Sigmoid colon (tissue), 7 donors: ENCODE measurements around the gene NRL. TPM values are rescaled to one million over a fixed set of nuclear protein-coding genes. Genes with fewer than 3 reads are reported as not detected.

Experiments
- DNase-seq: peaks from one replicate; pipeline ENCODE4 v3.0.0-alpha.2; 2019
- H3K27ac ChIP-seq, 4 donors: fragments of 200-600 bp; sonication (generic); one replicate each; pipeline ENCODE4 v1.5.1; 2016 to 2019; ENCODE audit warnings: mild to moderate bottlenecking in 1 of 4
- H3K27me3 ChIP-seq, 3 donors: fragments of 200-600 bp; sonication (generic); one replicate each; pipeline ENCODE4 v1.5.1; 2019; ENCODE audit warnings: mild to moderate bottlenecking in 1 of 3
- H3K36me3 ChIP-seq, 4 donors: fragments of 200-600 bp; sonication (generic); one replicate each; pipeline ENCODE4 v1.5.1; 2016 to 2019
- H3K4me1 ChIP-seq, 4 donors: fragments of 200-600 bp; sonication (generic); one replicate each; pipeline ENCODE4 v1.5.1; 2017 to 2019
- H3K4me3 ChIP-seq, 4 donors: fragments of 200-600 bp; sonication (generic); one replicate each; pipeline ENCODE4 v1.5.1; 2017 to 2019; ENCODE audit warnings: mild to moderate bottlenecking in 2 of 4, moderate library complexity in 1 of 4
- H3K9me3 ChIP-seq, 4 donors: fragments of 200-600 bp in 3 of 4; sonication (generic) in 3 of 4; one replicate each; pipeline versions ENCODE4 v1.5.1 to v1.6.1; 2013 to 2019
- EP300 ChIP-seq, 4 donors: sonication (generic); formaldehyde crosslinking; IDR thresholded peaks; one replicate each; pipeline ENCODE4 v1.6.1; 2017; ENCODE audit warnings: antibody characterized with exemption in 4 of 4
- POLR2A ChIP-seq, 2 donors: fragments of 450-650 bp; IDR thresholded peaks; one replicate each; pipeline ENCODE4 v1.6.1; 2016; ENCODE audit warnings: antibody characterized with exemption in 2 of 2, mild to moderate bottlenecking in 2 of 2, moderate library complexity in 2 of 2
- POLR2AphosphoS5 ChIP-seq, 4 donors: sonication (generic); formaldehyde crosslinking; IDR thresholded peaks; one replicate each; pipeline ENCODE4 v1.6.1; 2017; ENCODE audit warnings: antibody characterized with exemption in 4 of 4
- WGBS, 2 donors: extraction: QIAGEN DNeasy Blood & Tissue Kit; methylation state at CpG; one replicate each; pipeline ENCODE4 v1.1.7; 2013; 5-methylcytosine and 5-hydroxymethylcytosine counted together
- intact Hi-C: fragments of 100-400 bp; cut with DNase I; formaldehyde crosslinking; loops from one replicate; pipeline ENCODE4 v1.15.1; 2023
- polyA plus RNA-seq, 3 donors: library from polyadenylated mRNA; stranded (reverse); fragments of 200-250 nt; gene quantifications; one replicate each; pipeline ENCODE4 v1.2.3, GENCODE V29; 2013
- total RNA-seq, 4 donors: library from RNA; depleted of rRNA; stranded (reverse); fragments of >200 nt; gene quantifications; one replicate each; pipeline ENCODE4 v1.1.0, GENCODE V29; 2016
- TF ChIP-seq, protein P1 (sequence below), 4 experiments: fragments of 450-650 bp in 3 of 4; fragments of 200-600 bp in 1 of 4; IDR thresholded peaks; one replicate each; pipeline ENCODE4 v1.5.1; 2016 to 2019; ENCODE audit warnings: antibody characterized with exemption in 4 of 4, mild to moderate bottlenecking in 3 of 4, moderate library complexity in 2 of 4
- donor health status: healthy with polysubstance abuse.
- donor health status: Bipolar disorder and iron deficiency.
- donor health status: healthy.

The NRL gene
- total and polyA plus RNA-seq, 7 donors = 0.71 to 2.9 (median 1.8) TPM

DNA sequence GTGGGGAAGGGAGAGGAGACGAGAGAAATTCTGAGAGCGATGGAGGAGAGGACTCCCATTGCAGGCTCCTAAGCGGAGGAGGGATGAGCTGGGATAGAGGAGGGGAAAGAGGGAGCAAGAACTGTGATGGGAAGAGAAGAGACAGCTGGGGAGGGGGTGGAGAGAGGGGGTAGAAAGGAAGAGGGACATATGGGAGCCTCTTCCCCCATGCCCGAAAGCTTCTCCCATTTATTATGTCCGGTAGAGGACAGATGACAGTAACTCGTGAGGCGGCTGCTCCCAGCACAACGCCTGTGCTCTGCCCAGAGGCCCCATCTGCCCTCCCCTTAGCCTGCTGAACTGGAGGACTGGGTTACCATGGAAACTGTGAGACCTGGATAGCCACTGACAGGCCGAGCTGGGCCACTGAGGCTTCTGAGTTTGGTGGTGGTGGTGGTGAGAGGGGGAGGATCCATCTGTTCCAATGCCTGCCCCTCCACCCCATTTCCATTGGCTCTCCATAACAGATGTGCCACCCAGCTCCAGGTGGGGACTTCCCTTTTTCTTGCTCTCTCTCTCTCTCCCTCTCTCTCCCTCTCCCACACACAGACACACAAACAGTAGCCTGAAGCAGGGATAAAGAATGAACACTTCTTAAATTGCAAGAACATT, 35.1 kb downstream of the NRL start:
- intact Hi-C loops = no loop called here
- Histone ChIP-seq H3K9me3 (no peaks in the 10 kb centered on the region), H3K4me1 (peaks cover 0 to 13% (median 2%) of the 10 kb centered on the region in 4 donors), H3K27ac (no peak overlapping the region), H3K4me3 (no peak overlapping the region), H3K36me3 (no peaks in the 10 kb centered on the region), H3K27me3 (no peaks in the 10 kb centered on the region)
- WGBS, 2 donors = 89 to 93% methylated on average over 9 of the region's 9 CpGs
- TF ChIP-seq EP300 (IDR thresholded peaks at IDR 0.05) = no peak
- no peak for TF ChIP-seq POLR2A (IDR thresholded peaks at IDR 0.05)
- TF ChIP-seq, protein P1, sequence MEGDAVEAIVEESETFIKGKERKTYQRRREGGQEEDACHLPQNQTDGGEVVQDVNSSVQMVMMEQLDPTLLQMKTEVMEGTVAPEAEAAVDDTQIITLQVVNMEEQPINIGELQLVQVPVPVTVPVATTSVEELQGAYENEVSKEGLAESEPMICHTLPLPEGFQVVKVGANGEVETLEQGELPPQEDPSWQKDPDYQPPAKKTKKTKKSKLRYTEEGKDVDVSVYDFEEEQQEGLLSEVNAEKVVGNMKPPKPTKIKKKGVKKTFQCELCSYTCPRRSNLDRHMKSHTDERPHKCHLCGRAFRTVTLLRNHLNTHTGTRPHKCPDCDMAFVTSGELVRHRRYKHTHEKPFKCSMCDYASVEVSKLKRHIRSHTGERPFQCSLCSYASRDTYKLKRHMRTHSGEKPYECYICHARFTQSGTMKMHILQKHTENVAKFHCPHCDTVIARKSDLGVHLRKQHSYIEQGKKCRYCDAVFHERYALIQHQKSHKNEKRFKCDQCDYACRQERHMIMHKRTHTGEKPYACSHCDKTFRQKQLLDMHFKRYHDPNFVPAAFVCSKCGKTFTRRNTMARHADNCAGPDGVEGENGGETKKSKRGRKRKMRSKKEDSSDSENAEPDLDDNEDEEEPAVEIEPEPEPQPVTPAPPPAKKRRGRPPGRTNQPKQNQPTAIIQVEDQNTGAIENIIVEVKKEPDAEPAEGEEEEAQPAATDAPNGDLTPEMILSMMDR (IDR thresholded peaks at IDR 0.05) = no peak
- no peak for TF ChIP-seq POLR2AphosphoS5 (IDR thresholded peaks at IDR 0.05)
- DNase-seq = no peak

DNA sequence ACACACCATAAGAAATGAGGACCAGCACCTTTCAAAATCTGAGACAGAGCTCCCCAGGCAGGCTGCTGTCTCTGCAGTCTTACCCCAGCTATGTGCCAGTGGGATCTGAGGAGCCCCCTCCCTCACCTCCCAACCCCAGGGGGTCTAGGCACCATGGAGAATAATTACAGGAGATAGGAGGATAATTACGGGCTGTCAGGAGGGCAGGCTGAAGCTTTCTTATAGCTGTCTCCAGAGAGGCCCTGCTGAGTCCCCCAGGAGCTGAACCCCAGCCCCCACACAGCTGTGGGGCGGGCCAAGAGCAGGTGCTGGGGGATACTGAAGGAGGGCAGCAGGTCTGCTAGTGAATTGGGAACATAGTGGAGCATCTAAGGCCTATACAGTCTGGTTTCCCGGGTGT, 36.6 kb downstream of the NRL start:
- Histone ChIP-seq H3K27ac (no peak overlapping the region), H3K4me1 (peaks cover 0 to 13% (median 2%) of the 10 kb centered on the region in 4 donors), H3K27me3 (peaks cover 0 to 7% (median 0%) of the 10 kb centered on the region in 3 donors), H3K4me3 (no peak overlapping the region), H3K36me3 (no peaks in the 10 kb centered on the region), H3K9me3 (no peaks in the 10 kb centered on the region)
- intact Hi-C loops = no loop called here
- no peak for TF ChIP-seq EP300 (IDR thresholded peaks at IDR 0.05)
- TF ChIP-seq POLR2AphosphoS5 (IDR thresholded peaks at IDR 0.05) = no peak
- no peak for TF ChIP-seq POLR2A (IDR thresholded peaks at IDR 0.05)
- TF ChIP-seq, protein P1 (IDR thresholded peaks at IDR 0.05) = no peak
- DNase-seq = no peak
- 81 to 83% methylated on average over 3 of the region's 3 CpGs for WGBS, 2 donors

DNA sequence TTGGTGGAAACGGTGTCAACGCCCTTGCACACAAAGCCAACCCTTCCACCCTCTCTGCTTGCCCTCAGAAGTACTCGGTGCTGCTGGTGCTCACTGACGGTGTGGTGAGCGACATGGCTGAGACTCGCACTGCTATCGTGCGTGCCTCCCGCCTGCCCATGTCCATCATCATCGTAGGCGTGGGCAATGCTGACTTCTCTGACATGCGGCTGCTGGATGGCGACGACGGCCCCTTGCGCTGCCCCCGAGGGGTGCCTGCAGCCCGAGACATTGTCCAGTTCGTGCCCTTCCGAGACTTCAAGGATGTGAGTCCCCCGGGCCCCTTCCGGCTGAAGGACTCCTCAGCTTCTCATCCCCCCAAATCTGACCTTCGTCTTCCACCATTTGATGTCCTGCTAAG, 37.7 kb downstream of the NRL start:
- WGBS, 2 donors = 95% methylated on average over 23 of the region's 23 CpGs
- Histone ChIP-seq H3K27ac (no peak overlapping the region), H3K9me3 (no peaks in the 10 kb centered on the region), H3K36me3 (no peaks in the 10 kb centered on the region), H3K4me1 (peaks cover 0 to 20% (median 9%) of the 10 kb centered on the region in 4 donors), H3K27me3 (peaks cover 0 to 16% (median 0%) of the 10 kb centered on the region in 3 donors), H3K4me3 (no peak overlapping the region)
- TF ChIP-seq POLR2AphosphoS5 (IDR thresholded peaks at IDR 0.05) (no peak), POLR2A (IDR thresholded peaks at IDR 0.05) (no peak), EP300 (IDR thresholded peaks at IDR 0.05) (no peak)
- TF ChIP-seq, protein P1 (IDR thresholded peaks at IDR 0.05) = no peak
- DNase-seq = no peak
- intact Hi-C loops = no loop called here

DNA sequence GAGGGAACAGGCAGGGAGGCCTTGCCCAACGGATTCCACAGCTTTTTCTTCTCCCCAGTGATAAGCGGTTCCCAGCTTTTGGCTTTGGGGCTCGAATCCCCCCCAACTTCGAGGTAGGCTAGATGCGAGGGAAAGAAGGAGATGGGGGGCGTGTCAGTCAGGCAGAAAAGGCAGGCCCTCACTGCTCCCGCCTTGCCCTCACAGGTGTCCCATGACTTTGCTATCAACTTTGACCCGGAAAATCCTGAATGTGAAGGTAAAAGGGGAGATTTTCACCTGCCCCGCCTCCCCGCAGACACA, 38.5 kb downstream of the NRL start:
- 88 to 91% methylated on average over 10 of the region's 10 CpGs for WGBS, 2 donors
- Histone ChIP-seq H3K4me1 (peaks cover 0 to 23% (median 15%) of the 10 kb centered on the region in 4 donors), H3K36me3 (no peaks in the 10 kb centered on the region), H3K27ac (no peak overlapping the region), H3K9me3 (no peaks in the 10 kb centered on the region), H3K4me3 (no peak overlapping the region), H3K27me3 (peaks cover 0 to 16% (median 0%) of the 10 kb centered on the region in 3 donors)
- no peak for TF ChIP-seq EP300 (IDR thresholded peaks at IDR 0.05)
- TF ChIP-seq POLR2AphosphoS5 (IDR thresholded peaks at IDR 0.05) = no peak
- no peak for TF ChIP-seq POLR2A (IDR thresholded peaks at IDR 0.05)
- intact Hi-C loops = no loop called here
- no peak for DNase-seq

DNA sequence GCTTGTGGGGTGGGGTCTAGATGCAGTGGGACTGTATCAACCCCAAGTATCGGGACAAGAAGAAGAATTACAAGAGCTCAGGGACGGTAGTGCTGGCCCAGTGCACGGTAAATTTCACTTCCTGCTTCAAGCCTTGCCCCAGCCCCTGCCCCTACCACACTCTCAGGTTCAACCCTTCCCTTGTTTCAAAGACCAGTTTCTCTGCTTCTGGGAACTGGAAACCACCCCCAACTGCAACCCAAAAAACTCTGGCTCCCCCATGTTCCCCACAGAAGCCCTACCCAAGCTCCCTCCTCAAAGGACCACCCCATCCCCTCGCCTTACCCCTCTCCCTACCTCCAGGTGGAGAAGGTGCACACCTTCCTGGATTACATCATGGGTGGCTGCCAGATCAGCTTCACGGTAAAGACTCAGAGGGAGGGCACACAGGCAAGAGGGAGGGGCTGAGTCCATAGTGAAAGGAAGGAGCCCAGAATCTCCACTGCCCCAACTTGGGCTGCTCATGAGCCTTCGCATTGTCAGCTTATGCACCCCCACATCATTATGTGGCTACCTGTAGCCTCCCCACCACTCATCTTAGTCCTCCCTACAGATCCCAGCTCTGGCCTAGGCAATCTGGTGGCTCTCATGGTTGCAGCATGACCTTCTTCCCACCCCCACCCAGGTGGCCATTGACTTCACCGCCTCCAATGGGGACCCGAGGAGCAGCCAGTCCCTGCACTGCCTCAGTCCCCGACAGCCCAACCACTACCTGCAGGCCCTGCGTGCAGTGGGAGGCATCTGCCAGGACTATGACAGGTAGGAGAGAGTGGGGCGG, 39.1 kb downstream of the NRL start:
- no peaks in the 10 kb centered on the region for H3K36me3 ChIP-seq
- DNase-seq = no peak
- H3K27ac ChIP-seq = no peak overlapping the region
- peaks cover 0 to 19% (median 17%) of the 10 kb centered on the region in 4 donors for H3K4me1 ChIP-seq
- no peaks in the 10 kb centered on the region for H3K9me3 ChIP-seq
- peaks cover 0 to 16% (median 0%) of the 10 kb centered on the region in 3 donors for H3K27me3 ChIP-seq
- WGBS, 2 donors = 64 to 69% methylated on average over 11 of the region's 11 CpGs
- no peak overlapping the region for H3K4me3 ChIP-seq
- intact Hi-C loops = no loop called here
- no peak for TF ChIP-seq POLR2A (IDR thresholded peaks at IDR 0.05)
- TF ChIP-seq POLR2AphosphoS5 (IDR thresholded peaks at IDR 0.05) = no peak
- TF ChIP-seq EP300 (IDR thresholded peaks at IDR 0.05) = no peak
- TF ChIP-seq, protein P1 (IDR thresholded peaks at IDR 0.05) = no peak
